Measurements from ENCODE around the gene VPS4A.

DNA sequence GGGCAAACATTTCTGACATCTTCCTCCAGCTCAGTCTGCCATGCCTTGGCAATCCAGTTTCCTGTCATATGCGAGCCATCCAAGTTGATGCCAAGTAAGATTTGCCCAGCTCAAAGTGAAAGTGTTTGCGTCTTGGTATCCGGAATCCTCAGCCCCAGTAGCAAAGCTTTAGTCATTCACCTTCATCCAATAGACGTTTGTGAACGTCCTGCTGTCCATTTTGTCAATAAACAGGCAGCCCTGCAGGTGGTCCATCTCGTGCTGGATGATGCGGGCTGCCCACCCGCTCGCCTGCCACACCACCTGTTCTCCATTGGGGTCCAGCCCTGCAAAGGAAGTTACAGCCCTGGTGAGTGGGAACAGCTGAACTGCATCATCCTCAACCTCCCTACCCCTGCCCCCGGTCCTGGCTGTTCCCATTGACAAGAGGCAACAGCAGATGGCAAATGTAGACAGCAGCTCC, 17.7 kb downstream of the VPS4A start:
- TF ChIP-seq, protein P1, sequence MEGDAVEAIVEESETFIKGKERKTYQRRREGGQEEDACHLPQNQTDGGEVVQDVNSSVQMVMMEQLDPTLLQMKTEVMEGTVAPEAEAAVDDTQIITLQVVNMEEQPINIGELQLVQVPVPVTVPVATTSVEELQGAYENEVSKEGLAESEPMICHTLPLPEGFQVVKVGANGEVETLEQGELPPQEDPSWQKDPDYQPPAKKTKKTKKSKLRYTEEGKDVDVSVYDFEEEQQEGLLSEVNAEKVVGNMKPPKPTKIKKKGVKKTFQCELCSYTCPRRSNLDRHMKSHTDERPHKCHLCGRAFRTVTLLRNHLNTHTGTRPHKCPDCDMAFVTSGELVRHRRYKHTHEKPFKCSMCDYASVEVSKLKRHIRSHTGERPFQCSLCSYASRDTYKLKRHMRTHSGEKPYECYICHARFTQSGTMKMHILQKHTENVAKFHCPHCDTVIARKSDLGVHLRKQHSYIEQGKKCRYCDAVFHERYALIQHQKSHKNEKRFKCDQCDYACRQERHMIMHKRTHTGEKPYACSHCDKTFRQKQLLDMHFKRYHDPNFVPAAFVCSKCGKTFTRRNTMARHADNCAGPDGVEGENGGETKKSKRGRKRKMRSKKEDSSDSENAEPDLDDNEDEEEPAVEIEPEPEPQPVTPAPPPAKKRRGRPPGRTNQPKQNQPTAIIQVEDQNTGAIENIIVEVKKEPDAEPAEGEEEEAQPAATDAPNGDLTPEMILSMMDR (IDR thresholded peaks at IDR 0.05; ENCODE audit: control extremely low read depth in 1 of 3, insufficient read depth in 1 of 3, low read depth in 1 of 3, low read length in 3 of 3) = no peak
- TF ChIP-seq POLR2AphosphoS5 (IDR thresholded peaks at IDR 0.05; ENCODE audit: low read depth, low read length) (no peak), RNF2 (IDR thresholded peaks at IDR 0.05; ENCODE audit: borderline replicate concordance, low read depth, low read length, missing control alignments, poor library complexity, severe bottlenecking) (no peak), KDM1A (IDR thresholded peaks at IDR 0.05; ENCODE audit: borderline replicate concordance, low read length) (no peak), POLR2A (IDR thresholded peaks at IDR 0.05; ENCODE audit: control extremely low read depth in 1 of 2, low read depth in 2 of 2, low read length in 2 of 2) (no peak), EP300 (IDR thresholded peaks at IDR 0.05; ENCODE audit: borderline replicate concordance in 1 of 2, low read depth in 2 of 2, low read length in 2 of 2) (no peak), NRF1 (IDR thresholded peaks at IDR 0.05; ENCODE audit: low read depth, low read length) (no peak), SIX5 (IDR thresholded peaks at IDR 0.05; ENCODE audit: low read depth, low read length) (no peak), EZH2 (IDR thresholded peaks at IDR 0.05; ENCODE audit: low read depth, low read length, severe bottlenecking) (no peak), SP1 (IDR thresholded peaks at IDR 0.05; ENCODE audit: low read depth, low read length) (no peak), GABPA (IDR thresholded peaks at IDR 0.05; ENCODE audit: borderline replicate concordance, insufficient read depth, low read length) (no peak)
- TF ChIP-seq, protein P2, sequence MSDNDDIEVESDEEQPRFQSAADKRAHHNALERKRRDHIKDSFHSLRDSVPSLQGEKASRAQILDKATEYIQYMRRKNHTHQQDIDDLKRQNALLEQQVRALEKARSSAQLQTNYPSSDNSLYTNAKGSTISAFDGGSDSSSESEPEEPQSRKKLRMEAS (IDR thresholded peaks at IDR 0.05) = no peak
- TF ChIP-seq, protein P3, sequence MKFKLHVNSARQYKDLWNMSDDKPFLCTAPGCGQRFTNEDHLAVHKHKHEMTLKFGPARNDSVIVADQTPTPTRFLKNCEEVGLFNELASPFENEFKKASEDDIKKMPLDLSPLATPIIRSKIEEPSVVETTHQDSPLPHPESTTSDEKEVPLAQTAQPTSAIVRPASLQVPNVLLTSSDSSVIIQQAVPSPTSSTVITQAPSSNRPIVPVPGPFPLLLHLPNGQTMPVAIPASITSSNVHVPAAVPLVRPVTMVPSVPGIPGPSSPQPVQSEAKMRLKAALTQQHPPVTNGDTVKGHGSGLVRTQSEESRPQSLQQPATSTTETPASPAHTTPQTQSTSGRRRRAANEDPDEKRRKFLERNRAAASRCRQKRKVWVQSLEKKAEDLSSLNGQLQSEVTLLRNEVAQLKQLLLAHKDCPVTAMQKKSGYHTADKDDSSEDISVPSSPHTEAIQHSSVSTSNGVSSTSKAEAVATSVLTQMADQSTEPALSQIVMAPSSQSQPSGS (IDR thresholded peaks at IDR 0.05; ENCODE audit: low read length) = no peak

Measured in H1 (cell line).